Caco-2 (cell line): ENCODE measurements around the gene GP9. TPM values are rescaled to one million over a fixed set of nuclear protein-coding genes. Genes with fewer than 3 reads are reported as not detected.

ENCODE experiments used
- BruUV-seq: library from RNA; stranded (reverse); fragments of 400-500 nt; replicated peaks from 2 replicates; lab custom pipeline; 2021; lab: Mats Ljungman, UMichigan
- CTCF ChIA-PET: fragments of 300-600 bp; sonication (Branson Sonifier 250); formaldehyde crosslinking; loops from one replicate; lab custom pipeline; 2022; ENCODE audit warnings: antibody characterized with exemption; lab: Charles Lee
- POLR2A ChIA-PET: fragments of 300-600 bp; sonication (Branson Sonifier 250); formaldehyde crosslinking; loops from one replicate; lab custom pipeline; 2022; ENCODE audit warnings: antibody characterized with exemption; lab: Charles Lee
- DNase-seq, 2 experiments: peaks; one replicate each; pipeline versions ENCODE4 v3.0.0 to v3.0.0-alpha.2; 2020 to 2022
- H3K27me3 ChIP-seq: replicated peaks from 2 replicates; pipeline ENCODE4 v1.6.0; 2011; ENCODE audit warnings: low read length; ENCODE audit not compliant: control insufficient read depth, insufficient read depth
- H3K36me3 ChIP-seq: 2 replicates; pipeline ENCODE4 v1.5.1; 2011; ENCODE audit warnings: low read length; ENCODE audit not compliant: control insufficient read depth, insufficient read depth
- H3K4me1 ChIP-seq: fragments of 250-450 bp; sonication (Bioruptor Pico); 2 replicates; pipeline ENCODE4 v1.5.1; 2020; ENCODE audit warnings: mild to moderate bottlenecking
- H3K4me3 ChIP-seq: 2 replicates; pipeline ENCODE4 v1.5.1; 2011; ENCODE audit warnings: low read depth, mild to moderate bottlenecking, control low read depth, low read length
- H3K9me3 ChIP-seq: fragments of 250-450 bp; sonication (Bioruptor Pico); 2 replicates; pipeline ENCODE4 v1.5.1; 2020; ENCODE audit warnings: mild to moderate bottlenecking, moderate library complexity
- H3K27ac Mint-ChIP-seq: one replicate; pipeline ENCODE4 v1.8.0; 2022; ENCODE audit warnings: mixed read lengths; ENCODE audit not compliant: unreplicated experiment
- H3K27me3 Mint-ChIP-seq: one replicate; pipeline ENCODE4 v1.8.0; 2022; ENCODE audit warnings: mixed read lengths; ENCODE audit not compliant: insufficient read depth, unreplicated experiment
- H3K36me3 Mint-ChIP-seq: one replicate; pipeline ENCODE4 v1.8.0; 2022; ENCODE audit warnings: mild to moderate bottlenecking, mixed read lengths; ENCODE audit not compliant: insufficient read depth, unreplicated experiment
- H3K4me1 Mint-ChIP-seq: one replicate; pipeline ENCODE4 v1.8.0; 2022; ENCODE audit warnings: low read depth, mixed read lengths; ENCODE audit not compliant: unreplicated experiment
- H3K4me3 Mint-ChIP-seq: one replicate; pipeline ENCODE4 v1.8.0; 2022; ENCODE audit warnings: mild to moderate bottlenecking, moderate library complexity, mixed read lengths; ENCODE audit not compliant: unreplicated experiment
- H3K9me3 Mint-ChIP-seq: one replicate; pipeline ENCODE4 v1.8.0; 2022; ENCODE audit warnings: mixed read lengths; ENCODE audit not compliant: unreplicated experiment
- CTCF ChIP-seq, 2 experiments: fragments of 200-600 bp in 1 of 2; IDR thresholded peaks; 1 replicate in 1 of 2; 2 replicates in 1 of 2; pipeline versions ENCODE4 v1.5.1 to v1.8.0; 2011 to 2022; ENCODE audit warnings: antibody characterized with exemption in 1 of 2, control low read depth in 1 of 2, inconsistent platforms in 1 of 2, low read depth in 1 of 2, low read length in 1 of 2, mild to moderate bottlenecking in 1 of 2, moderate library complexity in 1 of 2; ENCODE audit not compliant: insufficient read depth in 1 of 2, severe bottlenecking in 1 of 2, unreplicated experiment in 1 of 2
- intact Hi-C: fragments of 100-400 bp; cut with micrococcal nuclease; formaldehyde crosslinking; loops from one replicate; pipeline ENCODE4 v1.10.0; 2022; ENCODE audit not compliant: unreplicated experiment
- total RNA-seq: library from RNA; stranded (reverse); gene quantifications from 2 replicates; pipeline ENCODE4 v1.2.3, GENCODE V29; 2022

Gene GP9
- total RNA-seq, 1 experiment from 2014 or later: not detected

GRCh38 chr3:129030611-129031010, 30.0 kb upstream of the GP9 start:
- intact Hi-C loops: no loop called here
- CTCF ChIA-PET: no interaction called here
- TF ChIP-seq CTCF (IDR thresholded peaks at IDR 0.05; ENCODE audit: insufficient read depth in 1 of 2, low read depth in 1 of 2, low read length in 1 of 2, severe bottlenecking in 1 of 2, unreplicated experiment in 1 of 2): no peak

GRCh38 chr3:129031476-129032215, 28.9 kb upstream of the GP9 start:
- no peak for DNase-seq
- H3K27me3 Mint-ChIP-seq: no peaks in the 10 kb centered on the region
- no peaks in the 10 kb centered on the region for H3K9me3 Mint-ChIP-seq
- Histone ChIP-seq H3K27me3 (no peaks in the 10 kb centered on the region), H3K36me3 (no peaks in the 10 kb centered on the region), H3K9me3 (no peaks in the 10 kb centered on the region), H3K4me1 (peaks cover 2% of the 10 kb centered on the region; the same call in 1 of the 2 replicates), H3K4me3 (no peak overlapping the region)
- no peak overlapping the region for H3K4me3 Mint-ChIP-seq
- POLR2A ChIA-PET: interaction anchor here (0.6 kb wide), 1 partner anchor 90 kb away, joined by 3 read pairs; no protein-coding TSS in a partner anchor
- CTCF ChIA-PET: interaction anchor here (1.3 kb wide), 1 partner anchor 22 kb away, joined by 4 read pairs; no protein-coding TSS in a partner anchor
- TF ChIP-seq CTCF (IDR thresholded peaks at IDR 0.05; ENCODE audit: insufficient read depth in 1 of 2, low read depth in 1 of 2, low read length in 1 of 2, severe bottlenecking in 1 of 2, unreplicated experiment in 1 of 2): no peak
- intact Hi-C loops: no loop called here
- H3K36me3 Mint-ChIP-seq: no peaks in the 10 kb centered on the region
- BruUV-seq: no TSS peak
- peaks cover under 1% of the 10 kb centered on the region for H3K4me1 Mint-ChIP-seq
- no peak overlapping the region for H3K27ac Mint-ChIP-seq

More at GRCh38 chr3:129030611-129031010, 30.0 kb upstream of the GP9 start:
- Histone ChIP-seq H3K27me3 (no peaks in the 10 kb centered on the region), H3K36me3 (no peaks in the 10 kb centered on the region), H3K4me1 (peaks cover 6% of the 10 kb centered on the region; the same call in 1 of the 2 replicates), H3K4me3 (no peak overlapping the region), H3K9me3 (no peaks in the 10 kb centered on the region)
- DNase-seq: no peak
- Mint-ChIP-seq H3K36me3 (no peaks in the 10 kb centered on the region), H3K4me3 (no peak overlapping the region), H3K27me3 (no peaks in the 10 kb centered on the region), H3K4me1 (peaks cover 7% of the 10 kb centered on the region), H3K9me3 (no peaks in the 10 kb centered on the region), H3K27ac (no peak overlapping the region)
- BruUV-seq: no TSS peak
- POLR2A ChIA-PET: no interaction called here

- Histone ChIP-seq H3K9me3 (no peaks in the 10 kb centered on the region), H3K4me1 (no peaks in the 10 kb centered on the region), H3K36me3 (no peaks in the 10 kb centered on the region), H3K4me3 (no peak overlapping the region), H3K27me3 (no peaks in the 10 kb centered on the region)
- no peak for DNase-seq
- Mint-ChIP-seq H3K9me3 (no peaks in the 10 kb centered on the region), H3K4me1 (no peaks in the 10 kb centered on the region), H3K36me3 (no peaks in the 10 kb centered on the region), H3K27me3 (no peaks in the 10 kb centered on the region), H3K4me3 (no peak overlapping the region), H3K27ac (no peak overlapping the region)
- ChIA-PET POLR2A (no interaction called here), CTCF (interaction anchor here (1.3 kb wide), 1 partner anchor 21 kb away, joined by 4 read pairs; no protein-coding TSS in a partner anchor)
- BruUV-seq: no TSS peak
- intact Hi-C loops: no loop called here
- no peak for TF ChIP-seq CTCF (IDR thresholded peaks at IDR 0.05; ENCODE audit: insufficient read depth in 1 of 2, low read depth in 1 of 2, low read length in 1 of 2, severe bottlenecking in 1 of 2, unreplicated experiment in 1 of 2)
These were observed 27.9 kb upstream of the GP9 start for GRCh38 chr3:129032716-129033115.
